Thyroid gland (tissue), 4 donors: Measurements from ENCODE around the gene GALM. TPM values are rescaled to one million over a fixed set of nuclear protein-coding genes. Genes with fewer than 3 reads are reported as not detected.

Experiments
- DNase-seq, 2 donors: peaks; one replicate each; pipeline ENCODE4 v3.0.0-alpha.2; 2019
- H3K27ac ChIP-seq, 3 donors: fragments of 200-600 bp; sonication (generic); 1 replicate in 2 of 3; 2 replicates in 1 of 3; pipeline ENCODE4 v1.5.1; 2016 to 2019; ENCODE audit warnings: mild to moderate bottlenecking in 1 of 3, moderate library complexity in 1 of 3
- H3K27me3 ChIP-seq: fragments of 200-600 bp; sonication (generic); one replicate; pipeline ENCODE4 v1.5.1; 2019
- H3K36me3 ChIP-seq, 2 donors: fragments of 200-600 bp; sonication (generic); one replicate each; pipeline ENCODE4 v1.5.1; 2016 to 2019
- H3K4me1 ChIP-seq, 2 donors: fragments of 200-600 bp; sonication (generic); one replicate each; pipeline ENCODE4 v1.5.1; 2017 to 2019
- H3K4me3 ChIP-seq, 3 donors: fragments of 200-600 bp; sonication (generic); replicated peaks in 1 of 3; 1 replicate in 2 of 3; 2 replicates in 1 of 3; pipeline ENCODE4 v1.5.1; 2016; ENCODE audit warnings: mild to moderate bottlenecking in 1 of 3
- H3K9me3 ChIP-seq: fragments of 200-600 bp; sonication (generic); one replicate; pipeline ENCODE4 v1.5.1; 2017
- POLR2A ChIP-seq, 2 donors: fragments of 450-650 bp; IDR thresholded peaks; one replicate each; pipeline ENCODE4 v1.6.1; 2017; ENCODE audit warnings: antibody characterized with exemption in 2 of 2, mild to moderate bottlenecking in 2 of 2, moderate library complexity in 1 of 2
- WGBS, 2 donors: methylation state at CpG; one replicate each; pipeline ENCODE4 v1.1.5; 2017; 5-methylcytosine and 5-hydroxymethylcytosine counted together
- intact Hi-C: fragments of 100-400 bp; cut with DNase I; formaldehyde crosslinking; loops from one replicate; pipeline ENCODE4 v1.15.1; 2023
- total RNA-seq, 4 donors: library from RNA; depleted of rRNA; stranded (reverse); fragments of >200 nt; gene quantifications; one replicate each; pipeline ENCODE4 v1.2.3, GENCODE V29; 2016
- TF ChIP-seq, protein P1 (sequence below), 6 experiments: fragments of 200-600 bp in 3 of 6; fragments of 450-650 bp in 3 of 6; sonication (generic) in 3 of 6; IDR thresholded peaks; one replicate each; pipeline ENCODE4 v1.5.1; 2016 to 2019; ENCODE audit warnings: antibody characterized with exemption in 6 of 6, mild to moderate bottlenecking in 2 of 6, inconsistent platforms in 1 of 6, moderate library complexity in 1 of 6

Gene GALM
- total RNA-seq, 4 donors from 2014 or later = 13.1 to 32.9 (median 25.8) TPM

DNA sequence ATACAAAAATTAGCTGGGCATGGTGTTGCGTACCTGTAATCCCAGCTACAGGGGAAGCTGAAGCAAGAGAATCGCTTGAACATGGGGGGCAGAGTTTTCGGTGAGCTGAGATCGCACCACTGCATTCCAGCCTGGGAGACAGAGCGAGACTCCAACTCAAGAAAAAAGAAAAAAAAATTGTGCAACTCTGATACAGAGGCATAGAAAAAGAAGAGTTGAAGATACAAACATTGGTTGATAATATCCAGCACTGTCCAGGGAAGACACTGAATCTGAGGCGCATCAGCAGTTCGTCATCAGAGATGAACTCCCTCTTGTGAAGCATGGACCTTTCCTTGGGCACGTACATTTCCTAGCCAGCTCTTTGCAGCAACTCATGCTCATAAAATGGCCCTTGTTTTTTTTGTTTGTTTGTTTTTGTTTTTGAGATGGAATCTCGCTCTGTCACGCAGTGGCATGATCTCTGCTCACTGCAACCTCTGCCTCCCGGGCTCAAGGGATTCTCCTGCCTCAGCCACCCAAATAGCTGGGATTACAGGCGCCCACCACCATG, 16.7 kb upstream of the GALM start:
- intact Hi-C loops = no loop called here
- WGBS, 2 donors = 92 to 93% methylated on average over 12 of the region's 12 CpGs
- no peak for TF ChIP-seq POLR2A (IDR thresholded peaks at IDR 0.05)

DNA sequence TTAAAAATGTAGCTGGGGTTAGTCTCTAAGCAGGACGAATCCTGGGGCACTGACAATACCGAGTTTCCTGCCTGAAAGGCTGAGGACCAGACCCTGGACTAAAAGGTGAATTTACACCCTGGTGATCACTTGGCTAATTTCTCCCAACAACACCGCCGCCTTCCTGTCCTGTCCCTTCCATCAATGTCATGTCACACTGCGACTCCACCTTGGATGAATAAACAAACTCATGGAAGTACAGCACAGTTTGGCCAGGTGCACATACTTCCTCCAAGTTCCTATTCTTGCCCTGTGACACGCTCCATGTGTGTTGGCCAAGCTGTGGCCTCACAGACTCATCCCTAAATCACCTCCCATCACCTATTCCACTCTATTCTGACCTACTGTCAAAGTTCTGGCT, 15.9 kb upstream of the GALM start:
- TF ChIP-seq POLR2A (IDR thresholded peaks at IDR 0.05) = no peak
- TF ChIP-seq, protein P1, sequence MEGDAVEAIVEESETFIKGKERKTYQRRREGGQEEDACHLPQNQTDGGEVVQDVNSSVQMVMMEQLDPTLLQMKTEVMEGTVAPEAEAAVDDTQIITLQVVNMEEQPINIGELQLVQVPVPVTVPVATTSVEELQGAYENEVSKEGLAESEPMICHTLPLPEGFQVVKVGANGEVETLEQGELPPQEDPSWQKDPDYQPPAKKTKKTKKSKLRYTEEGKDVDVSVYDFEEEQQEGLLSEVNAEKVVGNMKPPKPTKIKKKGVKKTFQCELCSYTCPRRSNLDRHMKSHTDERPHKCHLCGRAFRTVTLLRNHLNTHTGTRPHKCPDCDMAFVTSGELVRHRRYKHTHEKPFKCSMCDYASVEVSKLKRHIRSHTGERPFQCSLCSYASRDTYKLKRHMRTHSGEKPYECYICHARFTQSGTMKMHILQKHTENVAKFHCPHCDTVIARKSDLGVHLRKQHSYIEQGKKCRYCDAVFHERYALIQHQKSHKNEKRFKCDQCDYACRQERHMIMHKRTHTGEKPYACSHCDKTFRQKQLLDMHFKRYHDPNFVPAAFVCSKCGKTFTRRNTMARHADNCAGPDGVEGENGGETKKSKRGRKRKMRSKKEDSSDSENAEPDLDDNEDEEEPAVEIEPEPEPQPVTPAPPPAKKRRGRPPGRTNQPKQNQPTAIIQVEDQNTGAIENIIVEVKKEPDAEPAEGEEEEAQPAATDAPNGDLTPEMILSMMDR (IDR thresholded peaks at IDR 0.05) = no peak
- DNase-seq = no peak
- H3K27ac ChIP-seq = no peak overlapping the region
- H3K9me3 ChIP-seq = no peaks in the 10 kb centered on the region
- WGBS, 2 donors = 84 to 93% methylated on average over 6 of the region's 6 CpGs
- no peak overlapping the region for H3K4me3 ChIP-seq
- intact Hi-C loops = no loop called here
- no peaks in the 10 kb centered on the region for H3K36me3 ChIP-seq
- no peaks in the 10 kb centered on the region for H3K4me1 ChIP-seq
- no peaks in the 10 kb centered on the region for H3K27me3 ChIP-seq

More for the DNA sequence above, 16.7 kb upstream of the GALM start:
- Histone ChIP-seq H3K4me1 (no peaks in the 10 kb centered on the region), H3K27ac (no peak overlapping the region), H3K4me3 (no peak overlapping the region), H3K27me3 (no peaks in the 10 kb centered on the region), H3K9me3 (no peaks in the 10 kb centered on the region), H3K36me3 (no peaks in the 10 kb centered on the region)
- no peak for DNase-seq

DNA sequence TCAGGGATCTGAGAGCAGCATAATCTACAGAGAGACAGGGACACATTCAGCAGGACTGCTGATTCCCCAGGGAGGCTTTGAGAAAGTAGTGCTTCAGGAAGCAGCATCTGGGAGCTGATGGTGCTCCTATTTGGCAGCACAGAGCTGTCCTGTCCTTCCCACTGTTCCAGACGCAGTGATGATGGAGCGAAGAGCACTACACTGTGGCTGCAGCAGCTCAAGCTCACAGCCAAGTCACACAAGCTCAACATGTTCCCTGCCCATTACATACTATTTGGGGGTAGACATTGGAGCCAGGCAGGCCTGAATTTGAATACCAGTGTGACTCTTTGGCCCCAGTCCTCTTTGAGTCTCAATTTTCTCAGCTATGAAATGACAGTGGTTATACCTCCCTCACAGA, 15.2 kb upstream of the GALM start:
- 100% methylated on average over 2 of the region's 2 CpGs for WGBS, 2 donors
- intact Hi-C loops = no loop called here

DNA sequence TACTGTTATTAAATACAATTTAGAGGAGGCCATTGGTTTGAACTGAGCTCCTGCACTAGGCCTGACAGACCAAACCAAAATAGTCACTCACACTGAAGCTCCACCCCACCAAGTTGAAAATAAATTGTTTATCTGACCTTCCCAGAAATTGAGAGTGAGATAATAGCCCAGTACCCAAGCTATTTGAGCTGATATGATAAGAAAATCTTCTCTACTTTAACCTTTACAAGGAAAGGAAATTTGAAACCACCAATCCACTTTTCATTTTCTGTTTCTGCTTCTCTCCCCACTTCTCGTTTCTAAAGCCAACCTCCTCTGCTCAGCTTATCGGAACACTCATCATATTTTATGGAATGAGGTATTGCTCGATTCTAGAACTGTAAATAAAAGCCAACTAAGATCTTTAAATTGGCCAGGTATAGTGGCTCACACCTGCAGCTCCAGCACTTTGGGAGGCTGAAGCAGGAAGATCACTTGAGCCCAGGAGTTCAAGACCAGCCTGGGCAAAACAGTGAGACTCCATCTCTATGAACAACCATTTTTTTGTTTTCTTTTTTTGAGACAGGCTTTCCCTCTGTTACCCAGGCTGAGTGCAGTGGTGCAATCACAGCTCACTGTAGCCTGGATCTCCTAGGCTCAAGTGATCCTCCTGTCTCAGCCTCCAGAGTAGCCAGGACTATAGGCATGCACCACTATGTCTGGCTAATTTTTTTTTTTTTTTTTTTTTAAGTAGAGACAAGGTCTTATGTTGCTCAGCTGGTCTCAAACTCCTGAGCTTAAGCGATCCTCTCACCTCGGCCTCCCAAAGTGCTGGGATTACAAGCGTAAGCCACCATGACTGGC, 13.3 kb upstream of the GALM start:
- Histone ChIP-seq H3K27me3 (no peaks in the 10 kb centered on the region), H3K4me3 (no peak overlapping the region), H3K9me3 (no peaks in the 10 kb centered on the region), H3K4me1 (no peaks in the 10 kb centered on the region), H3K27ac (no peak overlapping the region), H3K36me3 (no peaks in the 10 kb centered on the region)
- no peak for DNase-seq
- WGBS, 2 donors = 75 to 82% methylated on average over 6 of the region's 6 CpGs
- intact Hi-C loops = no loop called here
- TF ChIP-seq, protein P1 (IDR thresholded peaks at IDR 0.05) = no peak
- TF ChIP-seq POLR2A (IDR thresholded peaks at IDR 0.05) = no peak

More for the DNA sequence above, 15.2 kb upstream of the GALM start:
- Histone ChIP-seq H3K4me1 (no peaks in the 10 kb centered on the region), H3K36me3 (no peaks in the 10 kb centered on the region), H3K27me3 (no peaks in the 10 kb centered on the region), H3K4me3 (no peak overlapping the region), H3K9me3 (no peaks in the 10 kb centered on the region), H3K27ac (no peak overlapping the region)
- TF ChIP-seq, protein P1 (IDR thresholded peaks at IDR 0.05) = no peak
- TF ChIP-seq POLR2A (IDR thresholded peaks at IDR 0.05) = no peak
- DNase-seq = no peak

DNA sequence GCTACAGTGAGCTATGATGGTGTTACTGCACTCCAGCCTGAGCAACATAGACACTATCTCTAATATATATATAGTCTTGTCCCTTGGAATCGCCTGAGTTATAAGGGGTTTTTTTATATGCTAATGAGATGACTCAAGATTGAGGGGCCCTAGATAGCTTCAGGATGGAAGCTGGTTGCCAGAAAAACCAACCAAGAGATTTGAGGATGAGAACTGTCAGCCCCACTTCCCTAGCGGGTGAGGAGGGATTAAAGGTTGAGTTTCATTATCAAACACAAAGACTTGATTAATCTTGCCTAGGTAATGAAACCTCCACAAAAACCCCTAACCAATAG, 12.6 kb upstream of the GALM start:
- Histone ChIP-seq H3K27ac (no peak overlapping the region), H3K4me1 (no peaks in the 10 kb centered on the region), H3K36me3 (no peaks in the 10 kb centered on the region), H3K9me3 (no peaks in the 10 kb centered on the region), H3K27me3 (no peaks in the 10 kb centered on the region), H3K4me3 (no peak overlapping the region)
- no peak for DNase-seq
- TF ChIP-seq, protein P1 (IDR thresholded peaks at IDR 0.05) = no peak
- TF ChIP-seq POLR2A (IDR thresholded peaks at IDR 0.05) = no peak
- WGBS, 2 donors = 94 to 96% methylated on average over 2 of the region's 2 CpGs
- intact Hi-C loops = no loop called here
